T follicular helper cell (primary cell): ENCODE results near the gene DLG5.

ENCODE experiments used
- DNase-seq: peaks from one replicate; pipeline ENCODE4 v3.0.0-alpha.2; 2020; ENCODE audit warnings: low read depth

The DLG5 gene

DNA sequence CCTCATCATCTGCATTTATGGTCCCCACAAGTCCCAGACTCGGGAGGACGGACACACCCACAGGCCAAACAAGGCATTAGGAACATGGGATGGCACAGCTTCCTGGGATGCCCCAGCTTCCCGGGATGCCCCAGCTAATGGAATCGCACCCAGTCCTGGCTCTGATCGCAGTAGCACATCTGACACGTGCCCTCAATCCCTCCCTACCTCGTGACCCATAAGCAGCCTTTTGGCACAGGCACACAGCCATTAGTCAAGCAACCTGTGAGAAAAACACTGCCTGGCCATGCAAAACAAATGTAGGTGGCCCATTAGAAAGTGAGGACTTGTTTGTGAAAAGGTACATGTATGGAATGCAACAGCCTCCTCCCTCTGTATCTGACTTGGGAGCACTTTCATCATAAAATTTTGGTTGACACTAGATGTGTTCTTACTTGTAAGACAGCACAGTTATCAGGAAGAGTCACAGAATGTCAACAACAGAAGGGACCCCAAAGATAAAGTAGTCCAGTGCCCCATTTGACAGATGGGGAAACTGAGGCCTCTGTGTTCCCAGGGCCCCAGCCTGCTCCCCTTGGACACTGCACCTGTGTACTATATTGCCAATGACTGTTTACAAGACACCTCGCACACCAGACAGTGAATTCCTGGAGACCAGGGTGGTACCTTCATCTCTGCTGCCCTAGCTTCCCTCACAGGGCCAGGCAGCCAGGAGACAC lies 34.4 kb downstream of the DLG5 start:
- no peak for DNase-seq

DNA sequence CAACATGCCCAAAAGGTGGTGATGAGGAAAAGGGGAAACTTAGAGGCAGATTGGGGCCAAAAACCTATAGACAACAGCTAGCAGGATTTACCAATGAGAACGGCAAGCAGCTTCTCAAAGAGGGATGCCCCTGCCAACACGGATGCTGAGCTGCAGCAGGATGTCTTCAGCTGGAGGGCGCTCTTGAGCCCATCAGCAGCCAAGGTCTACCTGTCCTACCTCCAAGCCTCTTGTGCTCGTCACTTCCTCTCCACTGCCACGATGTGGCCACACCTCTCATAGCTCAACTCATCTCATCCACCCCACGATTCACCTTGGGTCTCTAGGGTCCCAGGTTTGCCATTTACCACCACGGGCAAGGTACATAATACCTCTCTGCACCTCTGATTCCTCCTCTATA lies 36.5 kb downstream of the DLG5 start:
- no peak for DNase-seq

DNA sequence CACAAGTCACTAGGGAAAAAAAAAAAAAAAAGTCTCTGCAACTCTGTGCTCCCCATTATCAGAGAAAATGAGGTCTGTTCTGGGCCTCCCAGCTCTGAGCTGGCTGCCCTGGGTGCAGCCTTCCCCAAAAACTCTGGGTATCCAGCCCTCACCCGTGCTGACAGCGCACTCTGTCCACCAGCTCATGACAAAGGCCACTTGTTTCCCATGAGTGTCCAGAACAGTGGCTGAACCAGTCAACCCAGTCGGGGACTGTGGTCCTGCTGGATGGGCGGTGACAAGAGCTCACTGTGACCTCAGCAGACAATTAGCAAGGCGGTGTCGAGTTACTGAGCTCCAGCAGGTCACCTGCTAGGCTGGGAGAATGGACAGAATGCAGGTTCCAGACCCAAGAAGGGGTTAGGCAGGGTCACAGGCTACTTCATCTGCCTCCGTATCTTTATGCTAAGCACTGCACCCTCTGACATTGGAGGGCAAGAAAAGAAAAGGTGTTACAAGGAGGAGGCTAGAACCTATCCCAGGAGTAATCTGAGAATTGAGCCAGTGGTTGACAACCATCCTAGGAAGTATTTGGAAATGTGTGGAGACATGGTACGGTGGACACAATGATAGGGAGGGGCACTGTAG lies 37.2 kb downstream of the DLG5 start:
- DNase-seq, result no peak

GRCh38 chr10:77888356-77888703 lies 38.2 kb downstream of the DLG5 start:
- DNase-seq, result no peak

GRCh38 chr10:77887631-77888355 lies 38.8 kb downstream of the DLG5 start:
- DNase-seq, result no peak

- no peak for DNase-seq
Measured at GRCh38 chr10:77886795-77887355, 39.7 kb downstream of the DLG5 start.

DNA sequence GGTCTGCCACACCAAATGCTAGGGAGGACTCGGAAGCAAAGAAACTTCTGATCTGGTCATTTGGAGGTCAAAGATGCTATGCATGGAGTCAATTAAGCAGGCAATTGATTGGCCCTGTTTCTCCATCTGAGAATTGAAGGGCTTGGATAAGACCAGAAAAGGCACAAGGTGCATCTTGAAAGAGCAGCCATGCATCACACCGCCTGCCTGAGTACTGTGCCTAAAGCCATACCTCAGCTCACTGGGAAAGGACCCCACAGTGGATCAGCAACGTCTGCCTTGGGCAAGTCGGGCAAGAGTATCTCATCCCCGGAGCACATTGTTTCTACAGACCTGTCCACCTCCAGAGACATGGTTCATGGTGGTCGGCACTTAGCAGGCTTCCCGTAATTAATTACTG lies 42.4 kb downstream of the DLG5 start:
- DNase-seq, result no peak

- DNase-seq, result no peak
Measured at GRCh38 chr10:77881636-77882035, 44.9 kb downstream of the DLG5 start.

DNA sequence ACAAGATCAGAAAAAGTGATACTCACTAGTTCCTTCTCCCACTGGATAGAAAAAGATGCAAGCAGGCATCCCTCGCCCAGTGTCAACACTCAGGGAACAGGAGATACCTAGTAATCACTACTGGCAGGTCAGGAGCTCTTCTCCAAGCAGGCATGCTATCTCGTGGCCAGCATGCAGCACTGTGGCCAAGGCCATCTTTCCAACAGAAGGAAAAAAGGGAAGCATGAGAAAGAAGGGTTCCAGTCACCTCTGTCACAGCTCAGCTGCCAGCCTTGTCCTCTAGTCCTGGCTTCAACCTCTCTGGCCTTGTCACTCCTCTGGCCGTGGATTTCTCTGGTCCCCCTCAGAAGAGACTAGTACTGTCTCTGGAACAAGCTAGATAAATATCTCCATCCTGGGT lies 45.3 kb downstream of the DLG5 start:
- no peak for DNase-seq

GRCh38 chr10:77879710-77880109 lies 46.8 kb downstream of the DLG5 start:
- DNase-seq, result no peak

GRCh38 chr10:77879065-77879464 lies 47.5 kb downstream of the DLG5 start:
- DNase-seq, result no peak

DNA sequence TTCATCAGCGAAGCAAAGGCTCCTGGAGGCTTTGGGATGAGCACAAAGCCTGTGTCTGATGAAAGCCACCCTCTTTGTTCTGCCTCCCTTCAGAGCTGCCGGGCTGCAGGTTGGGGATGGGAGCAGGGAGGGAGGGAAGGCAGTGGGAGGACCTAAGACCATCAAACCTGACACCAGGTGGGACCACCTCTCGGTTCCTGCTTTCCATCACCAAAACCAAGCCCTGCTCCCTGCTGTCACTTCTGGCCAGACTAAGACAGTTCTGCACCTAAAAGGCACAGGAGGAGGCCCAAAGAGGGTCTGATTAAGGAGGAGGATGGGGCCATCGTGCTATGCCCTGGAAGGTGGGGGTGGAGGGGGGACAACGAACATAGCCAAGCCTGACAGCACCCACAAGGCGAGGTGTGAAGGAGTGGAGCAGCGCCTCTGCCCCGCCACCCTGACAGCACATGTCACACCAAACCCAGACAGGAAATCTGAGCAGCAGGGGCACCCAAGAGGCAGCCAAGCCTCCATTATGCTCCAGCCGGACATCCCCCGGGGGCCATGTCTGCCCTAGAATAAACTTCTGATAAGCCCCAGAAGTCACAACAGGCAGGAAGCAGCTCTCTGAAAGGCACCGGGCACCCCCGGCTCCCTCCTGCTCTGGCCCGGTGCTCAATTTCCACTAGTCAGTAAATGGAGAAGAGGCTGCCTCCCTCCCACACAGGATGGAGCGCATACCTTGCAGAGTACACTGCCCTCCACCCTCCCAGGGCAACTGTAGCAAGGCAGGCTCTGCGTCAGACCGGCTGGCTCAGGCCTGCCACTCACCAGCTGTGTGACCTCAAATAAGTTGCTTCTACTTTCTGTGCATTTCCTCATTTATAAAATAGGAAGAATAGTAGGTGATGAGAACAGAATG lies 48.9 kb downstream of the DLG5 start:
- no peak for DNase-seq

DNA sequence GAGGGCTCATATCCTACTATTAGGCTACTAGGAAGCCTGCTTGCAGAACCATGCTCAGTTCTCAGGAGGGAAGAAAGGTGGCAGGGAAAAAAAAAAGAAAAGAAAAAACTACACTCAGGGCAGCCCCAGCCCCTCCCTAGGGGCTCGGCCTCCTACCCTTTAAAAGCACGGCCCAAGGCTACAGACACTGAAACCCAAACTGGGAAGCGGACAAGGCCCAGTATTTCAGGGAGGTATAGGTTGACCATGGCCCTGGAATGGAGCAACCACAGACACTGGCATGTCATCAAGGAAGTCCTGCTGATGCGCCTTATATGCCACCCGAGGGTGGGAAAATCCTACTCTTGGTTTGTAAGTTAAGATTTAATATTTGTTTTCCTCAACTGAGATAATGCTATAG lies 50.8 kb downstream of the DLG5 start:
- DNase-seq, result no peak

- no peak for DNase-seq
Measured at GRCh38 chr10:77874872-77875271, 51.7 kb downstream of the DLG5 start.

DNA sequence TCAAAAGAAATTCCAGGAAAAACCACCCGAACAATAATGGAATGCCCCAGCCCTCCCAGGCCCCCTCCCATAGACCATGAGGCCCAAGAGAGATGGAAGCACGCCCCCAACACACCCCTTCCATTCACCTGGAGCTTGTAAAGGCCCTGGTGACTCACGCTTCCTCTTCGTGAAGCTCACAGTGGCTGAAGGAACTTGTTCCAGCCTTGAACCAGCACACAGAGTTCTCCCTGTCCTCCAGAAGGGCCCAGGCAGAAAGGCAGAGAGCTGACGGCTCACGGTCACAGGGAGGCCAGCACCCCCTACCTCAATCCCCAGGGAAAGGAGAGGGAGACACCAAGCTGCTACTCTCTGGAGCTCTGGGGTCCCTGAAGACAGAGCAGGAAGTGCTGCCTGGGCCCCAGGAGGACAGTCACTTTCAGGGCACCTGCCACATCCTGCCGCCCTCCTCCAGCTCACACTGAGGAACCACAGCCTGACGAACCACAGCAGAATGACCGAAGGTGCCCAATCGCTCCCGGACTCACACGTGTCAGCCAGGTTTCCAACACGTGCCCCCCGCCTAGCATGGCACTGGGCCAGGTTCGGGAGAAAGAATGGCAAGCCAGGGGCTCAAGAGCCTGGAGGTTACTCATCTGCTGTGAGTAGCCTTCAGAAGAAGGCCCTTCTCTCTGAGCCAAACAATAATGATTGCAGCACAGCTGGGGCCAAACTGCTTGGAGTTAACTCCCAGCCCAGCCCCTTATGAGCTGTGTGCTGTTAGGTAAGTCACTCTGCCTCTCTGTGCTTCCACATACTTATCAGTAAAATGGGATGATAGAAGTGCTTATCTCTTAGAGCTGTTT lies 52.8 kb downstream of the DLG5 start:
- no peak for DNase-seq

GRCh38 chr10:77872947-77873535 lies 53.5 kb downstream of the DLG5 start:
- DNase-seq, result no peak

GRCh38 chr10:77872151-77872946 lies 54.2 kb downstream of the DLG5 start:
- DNase-seq, result no peak

- DNase-seq, result no peak
Measured at GRCh38 chr10:77869626-77870420, 56.7 kb downstream of the DLG5 start.

DNA sequence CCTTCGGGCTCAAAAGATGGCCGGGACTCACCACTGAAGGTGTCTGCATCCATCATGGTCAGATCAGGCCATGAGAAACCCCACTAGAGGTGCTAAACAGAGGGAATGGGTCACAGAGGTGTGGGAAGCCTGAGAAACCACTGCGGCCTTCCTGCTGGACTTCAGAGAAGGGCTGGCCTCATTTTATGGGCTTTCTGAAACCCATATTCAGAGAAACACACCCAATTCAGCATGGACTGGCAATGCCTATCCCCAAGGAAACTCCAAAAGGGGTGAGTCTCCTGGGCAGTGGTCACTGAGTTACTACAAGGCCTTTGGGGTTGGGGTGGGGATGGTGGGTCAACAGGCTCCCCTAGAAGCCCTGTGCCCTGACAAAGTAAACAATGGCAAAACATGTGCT lies 58.0 kb downstream of the DLG5 start:
- no peak for DNase-seq
